Measurements from ENCODE around the gene PARD3.

DNA sequence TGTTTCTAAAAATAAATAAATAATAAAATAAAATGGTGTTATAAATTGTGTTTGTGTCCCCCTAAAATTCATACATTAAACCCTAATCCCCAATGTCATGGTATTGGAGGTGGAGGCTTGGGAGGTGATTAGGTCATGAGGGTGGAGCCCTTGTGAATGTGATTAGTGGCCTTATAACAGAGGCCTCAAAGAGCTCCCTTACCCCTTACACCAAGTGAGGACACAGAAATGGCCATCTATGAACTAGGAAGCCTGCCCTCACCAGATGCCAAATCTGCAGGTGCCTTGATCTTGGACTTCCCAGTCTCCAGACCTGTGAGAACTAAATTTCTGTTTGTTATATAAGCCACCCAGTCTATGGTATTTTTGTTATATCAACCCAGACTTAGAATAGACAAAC lies 738.7 kb downstream of the PARD3 start:
- TF ChIP-seq RFX5 (IDR thresholded peaks at IDR 0.05) (no peak), RAD21 (conservative IDR thresholded peaks at IDR 0.05 in 1 of 2, IDR thresholded peaks at IDR 0.05 in 1 of 2) (no peak)
- TF ChIP-seq, protein P1, sequence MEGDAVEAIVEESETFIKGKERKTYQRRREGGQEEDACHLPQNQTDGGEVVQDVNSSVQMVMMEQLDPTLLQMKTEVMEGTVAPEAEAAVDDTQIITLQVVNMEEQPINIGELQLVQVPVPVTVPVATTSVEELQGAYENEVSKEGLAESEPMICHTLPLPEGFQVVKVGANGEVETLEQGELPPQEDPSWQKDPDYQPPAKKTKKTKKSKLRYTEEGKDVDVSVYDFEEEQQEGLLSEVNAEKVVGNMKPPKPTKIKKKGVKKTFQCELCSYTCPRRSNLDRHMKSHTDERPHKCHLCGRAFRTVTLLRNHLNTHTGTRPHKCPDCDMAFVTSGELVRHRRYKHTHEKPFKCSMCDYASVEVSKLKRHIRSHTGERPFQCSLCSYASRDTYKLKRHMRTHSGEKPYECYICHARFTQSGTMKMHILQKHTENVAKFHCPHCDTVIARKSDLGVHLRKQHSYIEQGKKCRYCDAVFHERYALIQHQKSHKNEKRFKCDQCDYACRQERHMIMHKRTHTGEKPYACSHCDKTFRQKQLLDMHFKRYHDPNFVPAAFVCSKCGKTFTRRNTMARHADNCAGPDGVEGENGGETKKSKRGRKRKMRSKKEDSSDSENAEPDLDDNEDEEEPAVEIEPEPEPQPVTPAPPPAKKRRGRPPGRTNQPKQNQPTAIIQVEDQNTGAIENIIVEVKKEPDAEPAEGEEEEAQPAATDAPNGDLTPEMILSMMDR (IDR thresholded peaks at IDR 0.05) = no peak

All from A549 (cell line).